Measurements from ENCODE around the gene PCNX3. TPM values are rescaled to one million over a fixed set of nuclear protein-coding genes. Genes with fewer than 3 reads are reported as not detected.

PCNX3 gene
- total RNA-seq, 1 donor from 2014 or later, result 59.5 TPM

- H3K4me1 Mint-ChIP-seq (ENCODE audit: low read depth), result no peaks in the 10 kb centered on the region
- H3K4me3 Mint-ChIP-seq (ENCODE audit: low read depth), result no peak overlapping the region
- no peak for DNase-seq (ENCODE audit: low spot score, unreplicated experiment)
- H3K9me3 Mint-ChIP-seq (ENCODE audit: low read depth), result no peaks in the 10 kb centered on the region
- H3K27ac Mint-ChIP-seq, result no peak overlapping the region
- peaks cover 2% of the 10 kb centered on the region for H3K36me3 Mint-ChIP-seq (ENCODE audit: insufficient read depth)
- no peak for TF ChIP-seq CTCF (IDR thresholded peaks at IDR 0.05; ENCODE audit: unreplicated experiment)
- H3K27me3 Mint-ChIP-seq, result peaks cover 48% of the 10 kb centered on the region
Measured at GRCh38 chr11:65580756-65581155, 34.8 kb upstream of the PCNX3 start.

- H3K27me3 Mint-ChIP-seq, result peaks cover 51% of the 10 kb centered on the region
Measured at GRCh38 chr11:65581928-65582327, 33.6 kb upstream of the PCNX3 start.

GRCh38 chr11:65583589-65583988 is 32.0 kb upstream of the PCNX3 start:
- no peak for TF ChIP-seq CTCF (IDR thresholded peaks at IDR 0.05; ENCODE audit: unreplicated experiment)
- no peak for DNase-seq (ENCODE audit: low spot score, unreplicated experiment)
- Mint-ChIP-seq H3K36me3 (ENCODE audit: insufficient read depth) (no peaks in the 10 kb centered on the region), H3K27ac (no peak overlapping the region), H3K4me3 (ENCODE audit: low read depth) (no peak overlapping the region), H3K27me3 (peaks cover 48% of the 10 kb centered on the region), H3K9me3 (ENCODE audit: low read depth) (no peaks in the 10 kb centered on the region), H3K4me1 (ENCODE audit: low read depth) (no peaks in the 10 kb centered on the region)

More at GRCh38 chr11:65581928-65582327, 33.6 kb upstream of the PCNX3 start:
- H3K4me3 Mint-ChIP-seq (ENCODE audit: low read depth), result no peak overlapping the region
- no peaks in the 10 kb centered on the region for H3K9me3 Mint-ChIP-seq (ENCODE audit: low read depth)
- H3K27ac Mint-ChIP-seq, result no peak overlapping the region
- H3K36me3 Mint-ChIP-seq (ENCODE audit: insufficient read depth), result peaks cover 2% of the 10 kb centered on the region
- TF ChIP-seq CTCF (IDR thresholded peaks at IDR 0.05; ENCODE audit: unreplicated experiment), result no peak
- H3K4me1 Mint-ChIP-seq (ENCODE audit: low read depth), result no peaks in the 10 kb centered on the region
- DNase-seq (ENCODE audit: low spot score, unreplicated experiment), result no peak

GRCh38 chr11:65584106-65584505 is 31.5 kb upstream of the PCNX3 start:
- Mint-ChIP-seq H3K36me3 (ENCODE audit: insufficient read depth) (no peaks in the 10 kb centered on the region), H3K27me3 (peaks cover 51% of the 10 kb centered on the region), H3K4me1 (ENCODE audit: low read depth) (no peaks in the 10 kb centered on the region), H3K4me3 (ENCODE audit: low read depth) (no peak overlapping the region), H3K9me3 (ENCODE audit: low read depth) (no peaks in the 10 kb centered on the region), H3K27ac (no peak overlapping the region)
- no peak for DNase-seq (ENCODE audit: low spot score, unreplicated experiment)
- no peak for TF ChIP-seq CTCF (IDR thresholded peaks at IDR 0.05; ENCODE audit: unreplicated experiment)

- Mint-ChIP-seq H3K9me3 (ENCODE audit: low read depth) (no peaks in the 10 kb centered on the region), H3K4me3 (ENCODE audit: low read depth) (no peak overlapping the region), H3K27me3 (peaks cover 53% of the 10 kb centered on the region), H3K36me3 (ENCODE audit: insufficient read depth) (no peaks in the 10 kb centered on the region), H3K27ac (no peak overlapping the region), H3K4me1 (ENCODE audit: low read depth) (no peaks in the 10 kb centered on the region)
- DNase-seq (ENCODE audit: low spot score, unreplicated experiment), result no peak
- no peak for TF ChIP-seq CTCF (IDR thresholded peaks at IDR 0.05; ENCODE audit: unreplicated experiment)
Measured at GRCh38 chr11:65584723-65585171, 30.8 kb upstream of the PCNX3 start.
